Camera-type eye (tissue), 1 donor: ENCODE measurements around the gene PSMA5. TPM values are rescaled to one million over a fixed set of nuclear protein-coding genes. Genes with fewer than 3 reads are reported as not detected.

Experiments
- total RNA-seq: library from RNA; depleted of rRNA; stranded (reverse); fragments of >200 nt; gene quantifications from one replicate; pipeline ENCODE4 v1.2.3, GENCODE V29; 2014

PSMA5 gene
- total RNA-seq: 23.9 TPM

GRCh38 chr1:109426281-109427170, at the start of gene PSMA5:
PSMA5 (minus strand) TSS chr1:109426448; CDS start chr1:109426330, 118 bp downstream.

GRCh38 chr1:109466452-109467300, 40.4 kb upstream of the PSMA5 start, which contains the start of gene SYPL2:
SYPL2 (plus strand) TSS chr1:109466546; CDS start chr1:109466844, 298 bp downstream.

GRCh38 chr1:109397581-109398342, 28.5 kb downstream of the PSMA5 start, which contains the start of gene SORT1:
SORT1 (minus strand) TSS chr1:109397918; CDS start chr1:109397892, 26 bp downstream.

Other genes with a start within 250 kb of the PSMA5 start
- 142 TPM for gene SARS1, start 212.5 kb downstream of the PSMA5 start, total RNA-seq
- 35.2 TPM for gene CELSR2, start 176.9 kb downstream of the PSMA5 start, total RNA-seq
- gene PSRC1, start 143.3 kb downstream of the PSMA5 start, total RNA-seq: 13.7 TPM
- gene MYBPHL, start 119.4 kb downstream of the PSMA5 start, total RNA-seq: 0.55 TPM
- gene SORT1, start 28.5 kb downstream of the PSMA5 start, total RNA-seq: 46.4 TPM
- gene SYPL2, start 40.1 kb upstream of the PSMA5 start, total RNA-seq: 5.3 TPM
- gene ATXN7L2, start 57.5 kb upstream of the PSMA5 start, total RNA-seq: 9.6 TPM
- 5.6 TPM for gene CYB561D1, start 67.6 kb upstream of the PSMA5 start, total RNA-seq
- gene AMIGO1, start 83.3 kb upstream of the PSMA5 start, total RNA-seq: 13.3 TPM
- gene GPR61, start 113.4 kb upstream of the PSMA5 start, total RNA-seq: 4.8 TPM
- 12.8 TPM for gene GNAI3, start 122.2 kb upstream of the PSMA5 start, total RNA-seq
- gene GNAT2, start 193.2 kb upstream of the PSMA5 start, total RNA-seq: 21.8 TPM
- 75.2 TPM for gene AMPD2, start 193.4 kb upstream of the PSMA5 start, total RNA-seq
- gene GSTM4, start 229.7 kb upstream of the PSMA5 start, total RNA-seq: 15.4 TPM
- 92.3 TPM for gene GSTM2, start 241.6 kb upstream of the PSMA5 start, total RNA-seq